Gastrocnemius medialis (tissue), 4 donors: ENCODE measurements around the gene C1QTNF1.

ENCODE experiments used
- CTCF ChIP-seq, 5 experiments: fragments of 450-650 bp in 3 of 5; fragments of 200-600 bp in 2 of 5; sonication (generic) in 2 of 5; IDR thresholded peaks in 4 of 5; conservative IDR thresholded peaks in 1 of 5; 1 replicate in 4 of 5; 2 replicates in 1 of 5; pipeline ENCODE4 v1.5.1; 2016 to 2019; ENCODE audit warnings: antibody characterized with exemption in 5 of 5, mild to moderate bottlenecking in 3 of 5, moderate library complexity in 3 of 5
- POLR2A ChIP-seq, 2 donors: fragments of 450-650 bp; IDR thresholded peaks; one replicate each; pipeline ENCODE4 v1.6.1; 2017; ENCODE audit warnings: antibody characterized with exemption in 2 of 2, mild to moderate bottlenecking in 2 of 2, moderate library complexity in 2 of 2

GRCh38 chr17:79077587-79077986 lies 53.6 kb downstream of the C1QTNF1 start:
- no peak for TF ChIP-seq CTCF (IDR thresholded peaks at IDR 0.05 in 4 of 5, conservative IDR thresholded peaks at IDR 0.05 in 1 of 5)
- no peak for TF ChIP-seq POLR2A (IDR thresholded peaks at IDR 0.05)
